GM19239 (cell line): ENCODE data around the gene CATSPERB.

ENCODE experiments used
- DNase-seq: peaks from one replicate; pipeline ENCODE4 v3.0.0; 2011; ENCODE audit warnings: low spot score; ENCODE audit not compliant: insufficient read length
- FAIRE-seq: peaks from 2 replicates; lab custom pipeline; 2011; peaks lifted over from hg19 to GRCh38; lab: Jason Lieb, UNC

The CATSPERB gene, protein sequence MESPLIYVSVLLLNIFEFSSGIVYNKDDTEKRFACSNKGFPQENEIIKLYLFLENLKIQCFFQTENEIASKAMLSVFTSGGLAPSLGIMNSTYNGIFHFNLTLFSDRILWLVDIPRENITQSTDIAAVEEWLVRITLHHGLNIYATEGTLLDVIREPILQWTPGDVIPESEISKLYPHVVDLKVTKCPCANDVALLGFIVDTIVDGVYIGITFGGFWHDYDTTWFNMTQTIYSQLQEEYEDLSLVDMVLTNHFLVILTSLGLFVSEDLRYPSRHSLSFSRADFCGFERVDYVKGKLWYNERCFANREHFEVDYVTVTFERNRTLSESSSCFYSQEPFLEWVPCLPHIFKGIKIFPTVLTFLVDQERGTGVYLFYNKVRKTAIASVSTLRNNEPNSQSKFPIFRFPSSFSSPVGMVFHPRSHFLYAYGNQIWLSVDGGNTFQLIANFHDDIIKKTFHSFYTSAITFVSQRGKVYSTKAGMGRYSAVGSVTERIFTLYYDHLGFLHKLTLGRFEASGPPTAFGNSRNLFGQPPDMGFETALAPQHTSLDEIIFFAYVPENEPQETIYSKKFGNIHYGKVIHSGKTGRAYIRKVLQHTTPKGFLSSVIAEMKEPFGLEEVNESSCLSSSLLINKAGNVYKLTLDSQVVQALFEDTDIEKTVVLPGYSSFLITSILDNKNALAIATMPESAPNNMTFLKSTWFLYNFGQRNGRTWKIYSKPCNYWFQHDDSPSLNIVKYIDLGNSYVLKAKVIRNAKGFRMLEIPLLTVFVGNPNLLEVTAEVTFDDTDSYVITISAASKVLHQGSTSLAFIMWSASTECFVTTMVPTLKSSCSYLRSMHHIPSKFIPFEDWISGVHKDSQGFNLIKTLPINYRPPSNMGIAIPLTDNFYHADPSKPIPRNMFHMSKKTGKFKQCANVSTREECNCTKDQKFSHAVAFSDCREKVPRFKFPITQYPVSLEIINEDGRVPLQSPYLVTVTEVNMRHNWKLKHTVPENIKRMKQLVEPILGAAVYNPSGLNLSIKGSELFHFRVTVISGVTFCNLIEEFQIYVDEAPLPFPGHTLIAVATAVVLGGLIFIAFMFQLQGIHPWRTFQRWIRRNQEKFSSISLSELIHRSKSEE

DNA sequence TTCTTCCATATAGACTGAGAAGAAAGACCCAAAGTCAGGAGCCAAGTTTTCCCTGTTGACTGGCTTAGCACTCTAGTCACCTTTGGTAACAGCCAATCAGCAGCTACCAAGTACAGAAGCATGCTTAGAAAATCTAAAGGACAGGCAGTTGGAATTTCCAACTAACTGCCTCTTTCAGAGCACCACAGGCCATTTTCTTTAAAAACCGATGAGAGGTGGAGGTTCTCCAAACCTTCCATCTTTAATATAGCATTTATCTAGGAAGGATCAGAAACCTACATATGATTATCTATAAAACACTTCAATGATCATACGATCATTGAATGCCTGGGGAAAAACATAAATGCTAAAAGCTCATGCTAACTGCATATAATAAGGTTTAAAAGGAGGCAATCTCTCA is at the start of gene CATSPERB:
CATSPERB (minus strand) TSS at position 101 of the 400 bp plus-strand sequence. CDS start 2,607 bp downstream, outside the sequence.
- FAIRE-seq (no peak), DNase-seq (no peak)

DNA sequence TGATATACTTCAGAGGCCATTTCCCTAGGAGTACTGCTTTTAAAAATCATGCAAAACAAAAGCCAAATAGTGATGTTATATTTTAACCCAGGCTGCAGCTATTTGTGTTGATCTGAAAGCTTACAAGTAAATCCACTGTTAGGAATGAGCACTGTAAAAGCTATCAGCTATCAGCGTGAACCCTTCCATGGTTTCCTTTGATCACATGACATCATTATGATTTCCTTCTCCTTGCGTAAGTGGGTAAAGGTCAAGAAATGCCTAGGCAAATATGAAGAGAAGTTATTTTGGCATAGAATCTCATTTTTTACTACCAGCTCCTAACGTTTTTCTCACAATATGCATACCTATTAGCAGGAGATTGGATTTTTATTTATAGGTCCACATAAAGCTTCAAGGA is 48.6 kb upstream of the CATSPERB start:
- DNase-seq (no peak), FAIRE-seq (peak; percentile 86)

DNA sequence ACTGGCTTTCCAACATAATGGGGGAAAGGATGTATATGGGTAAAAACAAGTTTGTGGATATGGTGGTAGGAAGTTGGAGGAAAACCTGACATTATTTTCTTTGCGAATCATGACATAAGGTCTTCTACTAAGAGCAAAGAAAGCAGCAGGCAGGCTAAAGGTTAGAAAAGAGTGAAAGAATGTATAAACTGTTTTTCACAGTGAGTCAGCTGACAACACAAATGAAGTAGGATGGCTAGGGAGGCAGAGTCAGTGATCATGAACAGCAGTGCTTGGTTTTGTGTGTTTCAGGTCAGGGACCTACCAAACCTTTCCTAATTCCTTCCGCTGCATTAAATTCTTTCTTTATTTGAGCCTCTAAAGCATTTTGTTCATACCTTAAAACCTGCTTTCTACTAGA is 46.3 kb upstream of the CATSPERB start:
- FAIRE-seq (no peak), DNase-seq (no peak)

DNA sequence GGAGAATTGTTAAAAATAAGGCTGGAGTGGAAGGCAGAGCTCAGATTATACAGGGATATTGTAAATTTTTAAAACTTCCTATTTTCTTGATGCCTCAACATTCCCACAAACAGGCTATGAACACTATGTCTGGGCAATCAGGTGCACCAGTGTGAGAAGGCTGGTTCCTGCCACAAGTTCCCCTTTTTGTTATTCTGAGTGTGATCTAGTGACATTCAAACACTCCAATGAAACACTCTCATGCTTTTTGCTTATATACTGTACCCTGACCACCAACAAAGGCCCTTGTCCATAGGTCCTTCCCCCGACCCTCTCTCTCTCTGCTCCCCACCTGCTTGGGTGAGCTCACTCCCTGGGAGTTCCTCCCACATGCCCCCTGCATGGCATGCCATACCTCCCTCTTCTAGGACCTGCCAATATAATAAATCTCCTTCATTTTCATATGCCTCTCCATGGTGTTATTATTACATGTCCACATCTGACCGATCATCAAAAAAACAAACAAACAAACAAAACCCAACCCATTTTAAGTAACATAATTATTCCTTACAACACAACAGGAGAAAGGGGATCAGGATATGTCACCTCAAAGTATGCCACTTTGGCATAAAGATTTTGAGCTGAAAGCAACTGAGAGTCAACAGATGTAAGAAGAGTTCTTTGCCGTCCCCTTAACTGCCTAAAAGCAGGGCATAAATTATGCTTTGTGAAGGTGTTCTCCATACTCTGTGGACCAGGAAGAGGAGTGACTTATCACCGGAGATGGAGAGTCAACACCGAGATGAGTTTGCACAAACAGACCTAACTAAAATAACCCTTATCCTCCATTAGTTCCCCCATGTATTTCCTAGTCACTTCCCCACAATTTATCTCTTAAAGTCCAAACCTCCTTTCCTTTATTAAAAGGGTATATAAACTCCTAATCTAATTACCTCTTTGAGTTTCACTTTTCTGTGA is 42.5 kb upstream of the CATSPERB start:
- FAIRE-seq (no peak), DNase-seq (no peak)

DNA sequence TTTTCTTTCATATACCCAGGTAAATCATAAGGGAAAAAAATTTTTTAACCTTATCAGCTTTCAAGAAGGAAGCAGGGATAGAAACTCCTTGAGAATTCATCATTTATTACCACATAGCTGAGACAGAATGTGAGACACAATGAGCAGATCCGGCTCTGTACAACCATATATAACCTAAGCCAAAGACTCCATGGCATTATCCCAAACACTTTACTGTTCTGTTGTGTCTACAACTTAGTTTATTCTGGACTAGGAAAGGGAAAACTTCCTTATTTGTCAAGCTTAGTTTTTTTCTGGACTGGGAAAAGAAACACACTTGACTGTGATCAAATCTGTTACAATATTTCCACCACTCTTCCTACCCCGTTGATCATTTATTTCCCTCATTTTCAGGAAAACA is 38.3 kb upstream of the CATSPERB start:
- DNase-seq (no peak), FAIRE-seq (no peak)

DNA sequence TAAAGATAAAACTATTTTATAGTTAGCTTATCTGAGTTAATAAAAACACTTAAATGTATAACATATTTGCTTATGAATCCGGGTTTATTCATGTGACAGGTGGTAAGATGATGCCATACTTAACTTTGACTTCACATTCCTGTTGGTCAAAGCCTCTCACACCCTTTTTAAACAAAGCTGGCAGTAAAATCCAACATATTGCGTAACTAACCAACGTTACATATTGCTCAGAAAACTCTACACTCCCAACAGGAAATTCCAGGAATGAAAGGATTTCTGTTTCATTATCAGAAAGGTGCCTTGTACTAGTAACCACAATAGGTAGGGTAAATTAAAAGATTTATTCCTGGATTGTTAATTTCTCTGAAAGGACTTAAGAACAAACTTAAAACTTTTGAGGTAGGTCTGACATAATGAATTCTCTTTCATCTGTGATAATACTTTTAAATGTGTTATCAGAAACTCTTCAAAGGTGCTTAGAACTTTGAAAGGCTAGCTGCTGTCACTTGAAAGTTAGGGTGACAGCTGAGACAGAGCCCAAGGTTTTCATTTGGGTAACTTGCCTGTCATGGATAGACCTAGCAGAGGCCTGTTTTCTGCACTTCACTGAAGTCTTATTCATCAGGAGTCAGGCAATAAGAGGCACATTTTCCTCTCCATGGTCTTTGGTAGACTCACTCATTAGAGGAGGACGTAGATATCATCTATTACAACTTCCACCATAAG is 23.8 kb upstream of the CATSPERB start:
- FAIRE-seq (no peak), DNase-seq (no peak)

DNA sequence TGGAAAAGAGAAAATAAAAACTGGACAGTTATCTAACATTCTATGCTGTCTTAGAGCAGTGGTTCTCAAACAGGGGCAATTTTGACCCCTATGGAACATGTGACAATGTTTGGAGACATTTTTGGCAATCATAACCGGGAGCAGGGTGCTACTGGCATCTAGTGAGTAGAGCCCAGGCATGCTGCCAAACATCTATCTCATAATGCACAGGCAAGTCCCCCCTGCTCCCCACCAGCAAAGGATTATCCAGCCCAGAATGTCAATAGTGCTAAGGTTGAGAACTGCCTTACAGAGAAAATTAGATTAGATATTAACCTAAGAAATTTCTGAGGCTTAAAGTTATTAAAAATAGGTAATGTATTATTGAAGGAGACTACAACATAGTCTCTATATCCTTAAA is 22.9 kb upstream of the CATSPERB start:
- FAIRE-seq (no peak), DNase-seq (no peak)

DNA sequence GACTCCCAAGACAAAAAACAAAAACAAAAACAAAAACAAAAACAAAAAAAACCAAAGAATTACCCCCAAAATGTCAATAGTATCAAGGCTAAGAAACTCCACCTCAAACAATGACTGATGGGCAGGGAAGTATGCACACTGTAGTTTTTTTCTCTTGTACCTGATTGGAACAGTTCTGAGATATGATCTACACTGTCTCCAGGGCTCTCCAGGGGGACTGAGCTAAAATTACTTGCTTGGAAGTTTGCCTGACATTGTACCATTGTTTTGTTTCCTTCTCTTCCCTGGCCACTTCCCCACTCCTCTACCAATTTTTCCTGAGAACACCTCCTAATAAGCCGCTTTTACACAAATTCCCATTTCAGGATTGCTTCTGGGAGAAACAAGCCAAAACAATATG is 22.3 kb upstream of the CATSPERB start:
- no peak for FAIRE-seq
- no peak for DNase-seq

DNA sequence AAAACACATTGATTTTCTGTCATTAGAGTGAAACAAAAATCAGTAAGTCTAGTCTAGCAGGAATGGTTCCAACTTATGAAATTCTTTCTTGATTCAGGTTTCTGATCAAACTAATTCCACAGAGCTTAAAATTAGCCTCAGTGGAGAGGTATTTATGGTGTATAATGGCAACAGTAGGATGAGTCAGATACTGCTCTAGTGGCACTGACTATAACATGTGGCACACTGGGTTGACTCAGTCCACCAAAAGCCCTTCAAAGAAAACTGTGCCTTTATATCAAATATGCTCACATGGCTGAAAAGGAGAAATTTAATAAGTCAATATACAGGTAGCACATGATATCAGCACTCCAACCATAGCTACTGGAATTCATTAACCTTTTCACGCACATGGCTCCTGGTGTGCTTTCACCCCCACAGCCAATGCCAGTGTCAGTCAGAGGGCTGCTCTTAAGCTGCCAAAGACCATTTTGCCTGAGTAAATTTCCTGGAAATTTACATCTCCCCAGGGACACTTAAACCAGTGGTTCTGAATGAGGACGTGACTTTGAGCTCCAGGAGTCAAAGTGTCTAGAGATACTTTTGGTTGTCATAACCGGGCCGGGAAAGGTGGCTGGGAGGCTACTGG is 21.7 kb upstream of the CATSPERB start:
- no peak for DNase-seq
- FAIRE-seq, result no peak

DNA sequence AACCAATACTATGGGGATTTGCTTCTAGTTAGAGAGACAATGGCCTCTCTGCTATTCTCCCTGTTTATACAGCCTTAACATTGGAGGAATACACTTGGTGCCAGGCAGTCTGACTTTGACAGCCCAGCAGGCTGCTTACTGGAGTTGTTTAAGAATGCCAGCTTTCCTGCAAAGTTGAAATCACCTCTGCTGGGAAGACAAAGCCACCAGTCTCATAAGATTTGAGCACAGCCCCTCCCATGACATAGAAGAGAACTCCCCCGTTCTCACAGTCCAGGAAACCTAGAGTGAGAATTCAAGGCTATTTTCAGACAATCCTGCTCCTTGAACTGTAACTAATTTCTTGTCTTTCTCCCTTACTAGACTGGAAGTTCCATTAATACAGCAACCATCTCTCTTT is 21.1 kb upstream of the CATSPERB start:
- no peak for FAIRE-seq
- DNase-seq, result no peak

DNA sequence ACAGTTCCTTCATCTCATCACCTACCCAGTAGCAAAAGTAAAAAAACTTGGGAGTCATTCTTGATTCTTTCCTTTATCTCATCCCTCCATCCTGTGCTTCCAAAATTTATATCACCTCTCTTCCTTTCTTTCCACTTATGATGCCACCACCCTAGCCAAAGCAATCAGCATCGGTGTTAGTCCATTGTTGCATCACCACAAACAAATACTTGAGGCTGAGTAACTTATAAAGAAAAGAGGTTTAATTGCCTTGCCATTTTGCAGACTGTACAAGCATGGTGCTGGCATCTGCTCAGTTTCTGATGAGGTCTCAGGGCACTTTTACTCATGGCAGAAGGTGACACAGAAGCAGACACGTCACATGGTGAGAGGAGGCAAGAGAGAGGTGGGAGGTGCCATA is 19.8 kb upstream of the CATSPERB start:
- DNase-seq, result no peak
- no peak for FAIRE-seq

DNA sequence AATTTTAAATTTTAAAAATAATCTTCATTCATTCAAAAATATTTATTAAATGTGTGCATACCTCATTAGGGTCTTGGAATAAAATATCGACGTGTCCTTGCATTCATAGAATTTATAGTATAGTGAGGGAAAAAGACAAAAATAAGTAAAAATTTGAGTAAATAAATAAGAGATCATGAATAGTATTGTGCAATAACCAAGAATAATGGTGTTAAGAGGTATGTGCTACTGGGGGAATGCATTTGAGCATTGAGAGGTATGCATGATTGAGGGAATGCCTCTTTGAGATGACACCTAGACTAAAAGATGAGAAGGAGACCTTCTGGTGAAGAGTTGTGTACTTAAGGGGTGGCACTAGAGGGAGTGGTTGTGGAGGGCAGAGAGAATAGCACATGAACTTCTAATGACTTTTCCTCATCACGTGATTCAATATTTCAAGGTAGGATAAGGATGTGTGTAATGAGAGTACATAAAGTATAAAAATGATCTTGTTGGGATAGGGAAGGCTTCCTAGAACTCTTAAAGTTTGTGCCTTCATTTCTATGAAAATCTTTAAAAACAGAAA is 18.8 kb upstream of the CATSPERB start:
- no peak for FAIRE-seq
- DNase-seq, result no peak

DNA sequence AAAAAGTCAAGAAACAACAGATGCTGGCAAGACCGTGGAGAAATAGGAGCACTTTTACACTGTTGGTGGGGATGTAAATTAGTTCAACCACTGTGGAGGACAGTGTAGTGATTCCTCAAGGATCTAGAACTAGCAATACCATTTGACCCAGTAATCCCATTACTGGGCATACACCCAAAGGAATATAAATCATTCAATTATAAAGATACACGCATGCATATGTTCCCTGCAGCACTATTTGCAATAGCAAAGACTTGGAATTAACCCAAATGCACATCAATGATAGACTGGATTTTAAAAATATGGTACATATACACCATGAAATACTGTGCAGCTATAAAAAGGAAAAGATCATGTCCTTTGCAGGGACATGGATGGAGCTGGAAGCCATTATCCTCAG is 18.0 kb upstream of the CATSPERB start:
- FAIRE-seq, result no peak
- no peak for DNase-seq

DNA sequence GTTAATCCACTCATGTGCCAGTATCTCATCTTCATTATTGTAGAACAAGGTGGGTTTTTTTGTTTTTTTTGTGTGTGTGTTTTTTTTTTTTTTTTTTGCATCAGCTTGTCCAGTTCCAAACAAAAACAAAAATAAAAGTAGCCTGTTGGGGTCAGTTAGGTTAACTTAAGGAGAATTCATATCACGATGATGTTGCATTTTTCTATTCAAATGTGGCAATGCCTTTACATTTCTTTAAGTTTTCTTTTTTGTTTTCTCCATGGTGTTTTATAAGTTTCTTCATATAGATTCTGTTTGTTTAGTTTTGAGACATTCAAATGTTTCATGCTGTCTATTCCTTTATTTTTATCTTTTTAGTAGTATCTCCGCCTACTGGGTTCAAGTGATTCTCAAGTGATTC is 16.2 kb upstream of the CATSPERB start:
- FAIRE-seq (no peak), DNase-seq (no peak)

DNA sequence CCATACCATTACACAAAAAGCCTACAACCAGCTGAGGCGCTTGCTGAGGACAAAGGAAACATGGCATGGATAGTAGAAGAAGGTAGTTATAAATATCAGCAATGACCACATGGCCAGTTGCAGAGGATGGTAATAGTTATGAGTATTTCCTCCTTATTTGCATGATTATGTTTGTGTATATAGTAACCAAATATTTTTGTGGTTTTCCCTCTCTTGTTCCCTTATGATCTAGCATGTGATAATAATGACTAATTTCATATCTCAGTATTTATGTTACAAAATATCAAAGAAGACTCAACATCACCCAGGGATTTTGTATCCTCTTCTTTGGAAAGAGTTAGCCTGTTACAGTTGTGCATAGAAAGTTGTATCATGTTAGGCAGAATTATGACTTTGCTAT is 13.5 kb upstream of the CATSPERB start:
- no peak for DNase-seq
- no peak for FAIRE-seq

DNA sequence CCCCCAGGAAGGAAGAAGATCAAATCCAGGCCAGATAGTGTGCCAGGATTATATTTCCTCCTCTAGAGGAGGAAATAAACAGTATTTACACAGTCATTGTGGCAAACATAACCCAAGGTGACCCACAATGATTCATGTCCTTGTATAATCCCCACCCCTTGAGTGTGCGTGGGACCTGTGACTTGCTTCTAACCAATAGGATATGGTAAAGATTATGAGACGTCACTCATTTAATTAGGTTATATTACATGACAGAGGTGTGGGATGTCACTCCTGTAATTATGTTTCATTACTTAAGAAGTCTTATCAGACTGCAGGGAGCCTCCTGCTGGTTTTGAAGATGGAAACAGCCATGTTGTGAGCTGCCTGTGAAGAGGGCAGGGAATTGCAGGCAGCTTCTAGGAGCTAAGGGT is 12.2 kb upstream of the CATSPERB start:
- no peak for FAIRE-seq
- DNase-seq, result no peak

DNA sequence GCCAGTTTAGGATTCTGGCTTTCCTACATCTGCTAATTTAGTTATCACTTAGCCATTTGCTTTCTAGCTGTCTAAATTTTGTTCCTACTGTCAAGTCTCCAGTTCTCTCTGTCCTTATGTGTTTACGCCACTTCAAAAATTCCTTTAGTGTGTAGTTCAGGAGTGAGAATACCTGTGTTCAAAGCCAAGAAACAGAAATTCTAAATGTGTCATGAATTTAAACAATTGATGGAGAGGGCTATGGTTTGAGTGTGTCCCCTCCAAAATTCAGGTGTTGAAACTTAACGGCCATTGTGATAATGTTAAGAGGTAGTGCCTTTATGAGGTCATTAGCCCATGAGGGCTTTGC is 11.4 kb upstream of the CATSPERB start:
- FAIRE-seq (no peak), DNase-seq (no peak)

DNA sequence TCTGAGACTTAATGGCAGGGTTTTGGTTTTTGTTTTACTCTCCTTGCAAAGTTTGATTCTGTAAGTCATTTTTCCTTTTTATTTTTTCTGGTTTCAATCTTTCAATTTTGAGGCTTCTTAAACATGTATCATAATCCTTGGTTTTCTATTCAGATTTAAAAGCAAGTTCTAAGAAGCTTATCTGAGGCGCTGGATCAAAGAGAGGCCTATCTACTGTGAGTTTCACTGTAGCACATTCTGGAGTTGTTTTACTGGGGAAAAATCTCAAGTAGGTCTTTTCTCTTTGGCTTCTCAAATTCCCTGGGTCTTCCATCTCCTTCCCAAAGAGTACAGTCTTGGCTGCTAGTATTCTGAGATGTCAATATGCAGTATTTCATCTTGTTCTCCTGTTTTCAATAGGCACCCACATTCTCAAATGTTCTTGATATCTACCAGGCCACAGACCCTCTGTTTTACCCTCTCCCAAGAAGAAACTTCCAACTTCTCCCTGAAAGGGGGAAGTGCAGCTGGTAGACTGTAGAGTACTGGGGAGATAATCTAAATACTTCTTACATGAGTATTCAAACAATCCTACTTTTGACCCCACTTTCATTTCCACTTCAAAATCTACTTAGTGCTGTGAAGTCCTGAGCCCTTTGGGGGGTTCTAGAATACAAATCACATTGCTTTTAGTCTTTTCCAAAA is 10.9 kb upstream of the CATSPERB start:
- DNase-seq (no peak), FAIRE-seq (no peak)
